OCI-LY3 (cell line): ENCODE measurements around the gene DESI1.

Experiments used
- H2AFZ ChIP-seq: fragments of 200-600, 300-600 bp; shearing (Covaris generic); 2 replicates; pipeline ENCODE4 v1.6.0; 2014; ENCODE audit warnings: antibody characterized with exemption, low read depth, low read length
- H3K27ac ChIP-seq: fragments of 200-600, 300-600 bp; sonication (generic); 2 replicates; pipeline ENCODE4 v1.5.1; 2014; ENCODE audit warnings: mild to moderate bottlenecking, low read length, moderate library complexity, mixed read lengths
- H3K27me3 ChIP-seq: fragments of 200-600, 300-600 bp; sonication (generic); 2 replicates; pipeline ENCODE4 v1.6.1; 2014; ENCODE audit warnings: low read depth, low read length, mixed read lengths
- H3K36me3 ChIP-seq: fragments of 200-600, 300-600 bp; sonication (generic); replicated peaks from 2 replicates; pipeline ENCODE3; 2014; ENCODE audit warnings: low read depth, low read length, mixed read lengths
- H3K4me1 ChIP-seq: fragments of 300-600, 200-600 bp; sonication (generic); 2 replicates; pipeline ENCODE4 v1.6.1; 2014; ENCODE audit warnings: low read length, mixed read lengths
- H3K4me2 ChIP-seq: fragments of 200-600, 300-600 bp; sonication (generic); 2 replicates; pipeline ENCODE4 v1.6.1; 2014; ENCODE audit warnings: low read length, mixed read lengths
- H3K4me3 ChIP-seq: fragments of 300-600, 200-600 bp; sonication (generic); 2 replicates; pipeline ENCODE4 v1.5.1; 2014; ENCODE audit warnings: antibody characterized with exemption, mild to moderate bottlenecking, low read length, moderate library complexity
- H3K79me2 ChIP-seq: fragments of 300-600, 200-600 bp; shearing (Covaris generic); 2 replicates; pipeline ENCODE4 v1.6.1; 2014; ENCODE audit warnings: mild to moderate bottlenecking, low read length, mixed read lengths
- H3K9ac ChIP-seq: fragments of 300-600, 200-600 bp; shearing (Covaris generic); 2 replicates; pipeline ENCODE4 v1.6.0; 2014; ENCODE audit warnings: mild to moderate bottlenecking, low read length, moderate library complexity
- H3K9me3 ChIP-seq: fragments of 200-600, 300-600 bp; shearing (Covaris generic); 2 replicates; pipeline ENCODE4 v1.6.1; 2014; ENCODE audit warnings: low read length, mixed read lengths; ENCODE audit not compliant: insufficient read depth
- H4K20me1 ChIP-seq: fragments of 200-600, 300-600 bp; sonication (generic); 2 replicates; pipeline ENCODE4 v1.6.1; 2016; ENCODE audit warnings: low read length, mixed read lengths; ENCODE audit not compliant: insufficient read depth
- CTCF ChIP-seq: fragments of 200-600, 300-600 bp; sonication (generic); IDR thresholded peaks from 2 replicates; pipeline ENCODE4 v1.5.1; 2014; ENCODE audit warnings: antibody characterized with exemption, low read length, low read depth
- EZH2phosphoT487 ChIP-seq: fragments of 200-600 bp; shearing (Covaris generic); IDR thresholded peaks from 2 replicates; pipeline ENCODE4 v1.6.1; 2018; ENCODE audit warnings: antibody characterized with exemption, mixed run types, low read depth

Gene DESI1

DNA sequence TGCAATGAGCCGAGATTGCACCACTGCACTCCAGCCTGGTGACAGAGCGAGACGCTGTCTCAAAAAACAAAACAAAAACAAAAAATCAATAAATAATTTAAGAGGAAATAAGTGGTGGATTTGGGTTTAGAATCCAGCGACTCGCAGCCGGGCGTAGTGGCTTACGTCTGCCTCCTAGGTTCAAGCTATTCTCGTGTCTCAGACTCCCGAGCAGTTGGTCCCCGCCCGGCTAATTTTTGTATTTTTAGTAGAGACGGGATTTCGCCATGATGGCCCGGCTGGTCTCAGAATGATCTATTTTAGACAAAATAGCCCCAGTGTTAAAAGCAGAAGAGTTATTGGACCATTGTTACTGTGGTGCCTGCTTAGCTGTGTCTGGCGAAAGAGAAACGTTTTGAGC, 38.0 kb upstream of the DESI1 start:
- no peak for TF ChIP-seq EZH2phosphoT487
- no peak for TF ChIP-seq CTCF
- Histone ChIP-seq H3K9me3 (no peaks in the 10 kb centered on the region), H3K79me2 (0 out of 2 replicates have a peak, but pooled peaks cover 4% of the 10 kb centered on the region), H3K27ac (no peak overlapping the region), H4K20me1 (peaks cover 4% of the 10 kb centered on the region; the same call in 1 of the 2 replicates), H2AFZ (no peak overlapping the region), H3K4me3 (no peak overlapping the region), H3K4me2 (no peak overlapping the region), H3K9ac (no peak overlapping the region), H3K27me3 (no peaks in the 10 kb centered on the region), H3K36me3 (peaks cover 73% of the 10 kb centered on the region), H3K4me1 (no peaks in the 10 kb centered on the region)

DNA sequence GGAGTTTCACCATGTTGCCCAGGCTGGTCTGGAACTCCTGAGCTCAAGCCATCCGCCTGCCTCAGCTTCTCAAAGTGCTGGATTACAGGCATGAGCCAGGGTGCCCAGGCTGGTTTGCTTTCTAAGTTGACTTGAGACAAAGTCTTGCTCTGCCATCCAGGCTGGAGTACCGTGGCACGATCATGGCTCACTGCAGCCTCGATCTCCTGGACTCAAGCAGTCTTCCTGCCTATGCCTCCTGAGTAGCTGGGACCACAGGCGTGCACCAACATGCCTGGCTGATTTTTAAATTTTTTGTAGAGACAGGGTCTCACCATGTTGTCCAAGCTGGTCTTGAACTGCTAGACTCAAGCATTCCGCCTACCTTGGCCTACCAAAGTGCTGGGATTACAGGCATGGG, 36.9 kb upstream of the DESI1 start:
- Histone ChIP-seq H3K4me2 (no peak overlapping the region), H3K36me3 (peaks cover 75% of the 10 kb centered on the region), H3K4me3 (no peak overlapping the region), H3K4me1 (no peaks in the 10 kb centered on the region), H4K20me1 (peaks cover 4% of the 10 kb centered on the region; the same call in 1 of the 2 replicates), H3K27ac (no peak overlapping the region), H3K79me2 (peaks cover 8% of the 10 kb centered on the region; the same call in 1 of the 2 replicates), H3K27me3 (no peaks in the 10 kb centered on the region), H3K9me3 (no peaks in the 10 kb centered on the region), H2AFZ (no peak overlapping the region), H3K9ac (no peak overlapping the region)
- TF ChIP-seq CTCF (no peak), EZH2phosphoT487 (no peak)

- no peak overlapping the region for H3K9ac ChIP-seq
- no peak overlapping the region for H3K4me2 ChIP-seq
- H4K20me1 ChIP-seq: peaks cover 4% of the 10 kb centered on the region; the same call in 1 of the 2 replicates
- peaks cover 75% of the 10 kb centered on the region for H3K36me3 ChIP-seq
- peaks cover 12% of the 10 kb centered on the region; the same call in 1 of the 2 replicates for H3K79me2 ChIP-seq
- H3K27me3 ChIP-seq: no peaks in the 10 kb centered on the region
- H3K4me3 ChIP-seq: no peak overlapping the region
- H3K27ac ChIP-seq: no peak overlapping the region
- TF ChIP-seq CTCF: no peak
- no peak for TF ChIP-seq EZH2phosphoT487
- no peaks in the 10 kb centered on the region for H3K9me3 ChIP-seq
- H3K4me1 ChIP-seq: no peaks in the 10 kb centered on the region
- no peak overlapping the region for H2AFZ ChIP-seq
These were observed 35.7 kb upstream of the DESI1 start for GRCh38 chr22:41656556-41656955.

DNA sequence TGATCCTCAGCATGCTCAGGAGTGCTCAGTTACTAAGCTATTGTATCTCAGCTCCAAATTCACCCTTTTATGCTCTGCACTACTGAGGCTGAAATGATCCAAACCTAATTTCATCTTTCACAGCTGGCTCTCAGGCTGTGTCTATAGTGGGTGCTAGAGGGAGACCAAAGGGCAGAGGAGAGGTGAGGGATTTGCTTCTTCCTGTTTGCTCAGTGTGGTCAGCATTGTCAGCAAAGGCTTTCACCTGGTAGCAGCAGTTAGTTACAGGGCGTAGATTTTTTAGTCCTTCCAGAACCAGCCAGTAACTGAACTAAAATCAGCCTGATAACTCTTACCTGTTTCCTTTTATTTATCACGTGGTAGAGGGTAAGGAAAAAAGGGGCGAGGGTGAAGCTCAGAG, 33.5 kb upstream of the DESI1 start:
- H3K4me2 ChIP-seq: no peak overlapping the region
- H3K27me3 ChIP-seq: no peaks in the 10 kb centered on the region
- no peak overlapping the region for H3K9ac ChIP-seq
- H3K4me1 ChIP-seq: no peaks in the 10 kb centered on the region
- no peaks in the 10 kb centered on the region for H3K9me3 ChIP-seq
- TF ChIP-seq EZH2phosphoT487 (no peak), CTCF (no peak)
- no peak overlapping the region for H3K27ac ChIP-seq
- H3K79me2 ChIP-seq: peaks cover 12% of the 10 kb centered on the region; the same call in 1 of the 2 replicates
- no peaks in the 10 kb centered on the region for H4K20me1 ChIP-seq
- peaks cover 70% of the 10 kb centered on the region for H3K36me3 ChIP-seq
- no peak overlapping the region for H3K4me3 ChIP-seq
- no peak overlapping the region for H2AFZ ChIP-seq
